ENCODE measurements around the gene FAM98A. TPM values are rescaled to one million over a fixed set of nuclear protein-coding genes. Genes with fewer than 3 reads are reported as not detected.

The FAM98A gene
- total RNA-seq = 30.2 and 40.5 TPM in 2 replicates

DNA sequence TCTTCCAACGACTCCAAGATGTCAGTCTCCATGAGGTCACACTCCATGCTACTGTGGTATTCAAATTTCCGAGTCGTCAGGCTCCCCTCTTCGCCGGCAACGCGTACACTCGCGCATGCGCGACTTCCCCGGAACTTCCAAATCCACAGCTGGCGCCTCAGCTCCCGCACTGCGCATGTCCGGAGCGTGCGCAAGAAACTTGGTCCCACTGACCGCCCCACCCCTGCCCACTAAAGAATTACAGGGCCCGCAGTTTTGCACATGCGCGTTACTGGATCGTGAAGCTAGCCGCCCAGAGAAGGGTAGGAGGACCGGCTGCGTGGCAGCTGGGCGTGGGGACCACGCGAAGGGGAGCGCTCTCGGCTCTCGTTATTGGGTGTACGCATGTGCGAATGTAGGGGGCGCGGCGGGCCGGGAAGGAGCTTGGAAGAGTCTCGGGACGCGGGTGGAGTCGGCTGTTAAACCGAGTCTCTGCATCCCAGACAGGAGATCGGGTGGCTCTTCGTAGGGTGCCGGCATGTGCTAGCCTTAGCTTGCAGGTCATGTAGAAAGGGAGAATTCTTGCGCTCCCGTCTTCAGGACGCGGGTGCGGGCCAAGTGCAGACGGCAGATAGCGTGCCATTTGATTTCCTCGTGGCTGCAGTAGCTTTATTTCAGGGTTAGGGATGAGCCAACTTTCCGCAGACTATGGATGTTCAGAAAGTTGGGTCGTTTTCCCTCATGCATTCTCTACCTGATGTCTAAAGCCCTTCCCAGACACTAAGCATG, at the start of gene FAM98A:
Gene FAM98A, minus strand, starts transcription at position 125 of the 768 bp plus-strand sequence. Its CDS starts 78 bp downstream, at position 47.
- H3K27ac Mint-ChIP-seq = peak within 1 kb of the TSS; percentile 96
- DNase-seq (peak; percentile 97), ATAC-seq (ENCODE audit: low read depth) (peak; percentile 94)
- TF ChIP-seq, protein P1, sequence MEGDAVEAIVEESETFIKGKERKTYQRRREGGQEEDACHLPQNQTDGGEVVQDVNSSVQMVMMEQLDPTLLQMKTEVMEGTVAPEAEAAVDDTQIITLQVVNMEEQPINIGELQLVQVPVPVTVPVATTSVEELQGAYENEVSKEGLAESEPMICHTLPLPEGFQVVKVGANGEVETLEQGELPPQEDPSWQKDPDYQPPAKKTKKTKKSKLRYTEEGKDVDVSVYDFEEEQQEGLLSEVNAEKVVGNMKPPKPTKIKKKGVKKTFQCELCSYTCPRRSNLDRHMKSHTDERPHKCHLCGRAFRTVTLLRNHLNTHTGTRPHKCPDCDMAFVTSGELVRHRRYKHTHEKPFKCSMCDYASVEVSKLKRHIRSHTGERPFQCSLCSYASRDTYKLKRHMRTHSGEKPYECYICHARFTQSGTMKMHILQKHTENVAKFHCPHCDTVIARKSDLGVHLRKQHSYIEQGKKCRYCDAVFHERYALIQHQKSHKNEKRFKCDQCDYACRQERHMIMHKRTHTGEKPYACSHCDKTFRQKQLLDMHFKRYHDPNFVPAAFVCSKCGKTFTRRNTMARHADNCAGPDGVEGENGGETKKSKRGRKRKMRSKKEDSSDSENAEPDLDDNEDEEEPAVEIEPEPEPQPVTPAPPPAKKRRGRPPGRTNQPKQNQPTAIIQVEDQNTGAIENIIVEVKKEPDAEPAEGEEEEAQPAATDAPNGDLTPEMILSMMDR (IDR thresholded peaks at IDR 0.05) = no peak
- peaks cover 19% of the 10 kb centered on the region for H3K36me3 Mint-ChIP-seq (ENCODE audit: low read depth)
- ChIA-PET POLR2A (interaction anchor here (0.6 to 2.4 kb wide), 17 partner anchors 16 to 1434 kb away, joined by 3 to 11 read pairs (median 4); partner anchors contain the start of genes RASGRP3, SLC30A6 and TTC27), CTCF (interaction anchor here (1.0 to 4.0 kb wide), 3 partner anchors 12 to 124 kb away, joined by 3 to 34 read pairs (median 6); partner anchors contain the start of gene RASGRP3)
- no peaks in the 10 kb centered on the region for H3K9me3 Mint-ChIP-seq
- intact Hi-C loops (cut with micrococcal nuclease) = loop anchor here (1.0 to 5.0 kb wide), 9 partner anchors 69 to 1537 kb away; partner anchors contain the start of genes BIRC6, LTBP1, SLC30A6 and SPAST
- peak within 1 kb of the TSS; percentile 99 for H3K4me3 Mint-ChIP-seq
- no peaks in the 10 kb centered on the region for H3K27me3 Mint-ChIP-seq
- peaks cover 34% of the 10 kb centered on the region for H3K4me1 Mint-ChIP-seq

DNA sequence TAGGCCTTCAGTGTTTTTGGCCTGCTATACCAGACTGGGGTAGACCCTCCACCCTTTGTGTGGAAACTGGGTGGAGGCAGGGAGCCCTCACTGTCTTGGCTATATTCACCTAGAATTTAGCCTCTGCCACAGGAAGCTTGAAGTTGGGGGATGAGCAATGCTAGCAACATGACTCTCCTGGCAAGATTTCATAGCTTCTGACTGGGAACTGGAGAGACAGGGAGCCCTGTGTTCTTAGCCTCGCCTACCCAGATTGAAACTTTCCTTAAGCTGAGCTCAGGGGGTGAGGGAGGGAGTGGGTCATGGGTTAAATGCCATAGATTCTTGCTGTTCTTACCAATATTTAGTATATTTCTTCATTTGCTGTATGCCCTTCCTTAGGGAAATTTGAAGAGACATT, 46.8 kb upstream of the FAM98A start:
- H3K36me3 Mint-ChIP-seq (ENCODE audit: low read depth) = no peaks in the 10 kb centered on the region
- intact Hi-C loops (cut with micrococcal nuclease) = no loop called here
- ATAC-seq (ENCODE audit: low read depth) (no peak), DNase-seq (no peak)
- ChIA-PET POLR2A (no interaction called here), CTCF (no interaction called here)
- H3K27me3 Mint-ChIP-seq = peaks cover 3% of the 10 kb centered on the region
- TF ChIP-seq, protein P1 (IDR thresholded peaks at IDR 0.05) = no peak
- no peak overlapping the region for H3K4me3 Mint-ChIP-seq
- H3K27ac Mint-ChIP-seq = no peak overlapping the region
- H3K9me3 Mint-ChIP-seq = peaks cover 7% of the 10 kb centered on the region
- H3K4me1 Mint-ChIP-seq = peaks cover 6% of the 10 kb centered on the region

DNA sequence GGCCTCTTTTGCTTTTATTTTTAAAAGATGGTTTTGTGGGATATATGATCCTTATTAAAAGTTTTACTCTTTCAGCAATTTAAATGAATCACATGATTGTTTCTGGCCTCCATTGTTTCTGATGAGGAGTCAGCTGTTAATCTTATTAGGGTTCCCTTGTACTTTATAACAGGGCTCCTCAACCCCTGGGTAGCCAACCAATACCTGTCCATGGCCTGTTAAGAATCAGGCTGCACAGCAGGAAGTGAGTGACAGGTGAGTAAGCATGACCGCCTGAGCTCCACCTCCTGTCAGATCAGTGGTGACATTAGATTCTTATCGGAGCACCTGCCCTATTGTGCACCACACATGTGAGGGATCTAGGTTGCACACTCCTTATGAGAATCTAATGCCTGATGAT, 45.1 kb upstream of the FAM98A start:
- DNase-seq (no peak), ATAC-seq (ENCODE audit: low read depth) (no peak)
- no peak overlapping the region for H3K27ac Mint-ChIP-seq
- H3K27me3 Mint-ChIP-seq = peaks cover 3% of the 10 kb centered on the region
- H3K9me3 Mint-ChIP-seq = peaks cover 9% of the 10 kb centered on the region
- intact Hi-C loops (cut with micrococcal nuclease) = no loop called here
- ChIA-PET CTCF (no interaction called here), POLR2A (no interaction called here)
- TF ChIP-seq, protein P1 (IDR thresholded peaks at IDR 0.05) = no peak
- peaks cover 4% of the 10 kb centered on the region for H3K4me1 Mint-ChIP-seq
- no peaks in the 10 kb centered on the region for H3K36me3 Mint-ChIP-seq (ENCODE audit: low read depth)
- no peak overlapping the region for H3K4me3 Mint-ChIP-seq

DNA sequence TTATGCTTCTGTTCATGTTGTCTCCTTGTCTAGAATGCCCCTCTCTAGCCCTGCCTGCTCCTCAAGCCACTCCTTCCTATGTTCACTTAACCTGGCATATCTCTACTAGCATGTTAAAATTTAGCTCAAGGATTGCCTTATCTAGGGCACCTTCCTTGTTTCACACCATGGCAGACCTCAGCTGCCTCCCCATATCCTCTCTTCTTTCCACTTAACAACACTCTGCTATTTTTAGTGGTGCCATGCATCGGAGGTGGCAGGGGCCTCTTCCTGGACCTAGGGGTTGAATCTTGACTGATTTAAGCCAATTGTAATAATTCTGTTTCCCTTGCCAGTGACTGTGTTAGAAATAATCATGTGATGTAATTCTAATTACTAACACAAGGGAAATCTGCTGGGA, 36.9 kb upstream of the FAM98A start:
- intact Hi-C loops (cut with micrococcal nuclease) = no loop called here
- Mint-ChIP-seq H3K27ac (no peak overlapping the region), H3K36me3 (ENCODE audit: low read depth) (no peaks in the 10 kb centered on the region), H3K9me3 (peaks cover 2% of the 10 kb centered on the region), H3K4me3 (no peak overlapping the region), H3K4me1 (no peaks in the 10 kb centered on the region), H3K27me3 (peaks cover 8% of the 10 kb centered on the region)
- DNase-seq = no peak
- ATAC-seq (ENCODE audit: low read depth) = no peak
- POLR2A ChIA-PET = no interaction called here
- CTCF ChIA-PET = no interaction called here
- TF ChIP-seq, protein P1 (IDR thresholded peaks at IDR 0.05) = no peak

DNA sequence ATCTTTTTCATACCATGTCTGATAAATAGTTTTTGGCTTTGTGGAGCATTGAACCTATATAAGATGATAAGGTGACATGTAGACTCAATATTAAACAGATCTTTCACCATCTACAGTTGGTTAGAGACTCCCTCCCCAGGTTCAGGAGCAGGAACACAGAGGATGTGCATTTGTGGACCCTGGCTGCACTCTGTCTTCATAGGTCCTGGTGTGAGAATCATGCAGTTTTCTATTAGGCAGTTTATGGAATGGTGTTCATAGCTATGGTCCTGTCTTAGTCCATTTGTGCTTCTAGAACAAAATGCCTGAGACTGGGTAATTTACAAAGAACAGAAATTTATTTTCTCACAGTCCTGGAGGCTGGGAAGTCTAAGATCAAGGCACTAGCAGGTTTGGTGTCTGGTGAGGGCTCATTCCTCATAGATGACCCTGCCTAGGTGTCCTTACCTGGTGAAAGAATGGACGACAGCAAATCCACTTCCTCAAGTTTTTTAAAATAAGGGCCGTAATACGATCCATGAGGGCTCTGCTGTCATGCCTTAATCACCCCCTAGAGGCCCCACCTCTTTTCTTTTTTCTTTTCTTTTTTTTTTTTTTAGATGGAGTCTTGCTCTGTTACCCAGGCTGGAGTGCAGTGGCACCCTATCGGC, 35.3 kb upstream of the FAM98A start:
- intact Hi-C loops (cut with micrococcal nuclease) = no loop called here
- CTCF ChIA-PET = no interaction called here
- no peaks in the 10 kb centered on the region for H3K9me3 Mint-ChIP-seq
- no peak overlapping the region for H3K27ac Mint-ChIP-seq
- peaks cover 8% of the 10 kb centered on the region for H3K27me3 Mint-ChIP-seq
- DNase-seq (no peak), ATAC-seq (ENCODE audit: low read depth) (no peak)
- POLR2A ChIA-PET = no interaction called here
- H3K4me3 Mint-ChIP-seq = no peak overlapping the region
- no peaks in the 10 kb centered on the region for H3K4me1 Mint-ChIP-seq
- TF ChIP-seq, protein P1 (IDR thresholded peaks at IDR 0.05) = no peak
- H3K36me3 Mint-ChIP-seq (ENCODE audit: low read depth) = no peaks in the 10 kb centered on the region
